H1 (cell line): ENCODE measurements around the gene HELZ2. TPM values are rescaled to one million over a fixed set of nuclear protein-coding genes. Genes with fewer than 3 reads are reported as not detected.
A peak's percentile ranks its signal among the peaks of the same experiment; 100 is the strongest.

ENCODE experiments used
- CTCF ChIA-PET: fragments of 300-600 bp; sonication (Branson Sonifier 250); formaldehyde crosslinking; loops from one replicate; lab custom pipeline; 2021; ENCODE audit not compliant: partially characterized antibody; lab: Charles Lee
- POLR2A ChIA-PET: fragments of 300-600 bp; sonication (Branson Sonifier 250); formaldehyde crosslinking; loops from one replicate; lab custom pipeline; 2021; ENCODE audit warnings: inconsistent platforms; ENCODE audit not compliant: partially characterized antibody; lab: Charles Lee
- DNase-seq, 2 experiments: peaks; one replicate each; pipeline versions ENCODE4 v3.0.0 to v3.0.0-alpha.2; 2010 to 2022; ENCODE audit warnings: low spot score in 2 of 2, low read depth in 1 of 2, mixed read lengths in 1 of 2
- FAIRE-seq: peaks from 2 replicates; lab custom pipeline; 2011; peaks lifted over from hg19 to GRCh38; lab: Jason Lieb, UNC
- H2AFZ ChIP-seq: 2 replicates; pipeline ENCODE4 v1.8.1; 2012; ENCODE audit warnings: low read length, inconsistent platforms
- H2AK5ac ChIP-seq: 2 replicates; pipeline ENCODE4 v1.6.1; 2013; ENCODE audit warnings: low read depth, low read length
- H2BK120ac ChIP-seq: replicated peaks from 2 replicates; pipeline ENCODE3; 2013; ENCODE audit warnings: low read depth, low read length, inconsistent platforms
- H2BK12ac ChIP-seq: 2 replicates; pipeline ENCODE4 v1.6.1; 2013; ENCODE audit warnings: low read depth, low read length
- H2BK15ac ChIP-seq: 2 replicates; pipeline ENCODE4 v1.6.1; 2013; ENCODE audit warnings: low read length
- H2BK20ac ChIP-seq: 2 replicates; pipeline ENCODE4 v1.6.1; 2013; ENCODE audit warnings: low read length
- H2BK5ac ChIP-seq: 2 replicates; pipeline ENCODE4 v1.6.1; 2013; ENCODE audit warnings: low read depth, low read length
- H3K14ac ChIP-seq: 2 replicates; pipeline ENCODE4 v1.6.1; 2013; ENCODE audit warnings: inconsistent platforms; ENCODE audit not compliant: insufficient read length
- H3K18ac ChIP-seq: 2 replicates; pipeline ENCODE4 v1.6.1; 2013; ENCODE audit warnings: low read length; ENCODE audit errors: extremely low read depth
- H3K23ac ChIP-seq: 2 replicates; pipeline ENCODE4 v1.6.1; 2013; ENCODE audit warnings: inconsistent platforms; ENCODE audit not compliant: insufficient read length
- H3K23me2 ChIP-seq: 2 replicates; pipeline ENCODE4 v1.6.1; 2013; ENCODE audit warnings: low read depth, low read length
- H3K27ac ChIP-seq: 2 replicates; pipeline ENCODE4 v1.6.1; 2011; ENCODE audit warnings: low read depth, low read length, inconsistent platforms
- H3K27me3 ChIP-seq, 4 experiments: replicated peaks in 1 of 4; 1 replicate in 1 of 4; 2 replicates in 3 of 4; pipeline versions ENCODE4 v1.6.1 to v1.8.1; 2011 to 2013; ENCODE audit warnings: low read length in 3 of 4, mild to moderate bottlenecking in 3 of 4, inconsistent platforms in 2 of 4, mixed read lengths in 2 of 4, moderate library complexity in 1 of 4; ENCODE audit not compliant: control insufficient read depth in 3 of 4, insufficient read depth in 3 of 4; ENCODE audit errors: extremely low read depth in 1 of 4
- H3K36me3 ChIP-seq, 4 experiments: 2 replicates each; pipeline versions ENCODE4 v1.6.1 to v1.8.1; 2011 to 2013; ENCODE audit warnings: mild to moderate bottlenecking in 4 of 4, low read length in 3 of 4, moderate library complexity in 2 of 4, control low read depth in 1 of 4, inconsistent platforms in 1 of 4; ENCODE audit not compliant: insufficient read depth in 4 of 4, control insufficient read depth in 2 of 4
- H3K4ac ChIP-seq: replicated peaks from 2 replicates; pipeline ENCODE3; 2013; ENCODE audit warnings: low read length, low read depth, mixed read lengths, inconsistent platforms; ENCODE audit not compliant: insufficient read length
- H3K4me1 ChIP-seq, 4 experiments: replicated peaks in 1 of 4; 1 replicate in 1 of 4; 2 replicates in 3 of 4; pipeline versions ENCODE4 v1.6.1 to v1.8.1; 2011 to 2013; ENCODE audit warnings: low read length in 3 of 4, inconsistent platforms in 2 of 4, mixed read lengths in 1 of 4; ENCODE audit not compliant: insufficient read depth in 4 of 4, control insufficient read depth in 3 of 4
- H3K4me2 ChIP-seq, 2 experiments: 2 replicates each; pipeline versions ENCODE4 v1.6.1 to v1.8.1; 2011 to 2013; ENCODE audit warnings: low read depth in 2 of 2, low read length in 2 of 2, control low read depth in 1 of 2, inconsistent platforms in 1 of 2, mild to moderate bottlenecking in 1 of 2; ENCODE audit not compliant: insufficient read depth in 1 of 2
- H3K4me3 ChIP-seq, 4 experiments: fragments of 200-600, 300-600 bp in 1 of 4; sonication (generic), shearing (Covaris generic), sonication (Bioruptor Twin) in 1 of 4; 2 replicates each; pipeline versions ENCODE4 v1.5.1 to v1.8.1; 2011 to 2016; ENCODE audit warnings: low read length in 4 of 4, low read depth in 3 of 4, control low read depth in 2 of 4, inconsistent platforms in 2 of 4, mild to moderate bottlenecking in 2 of 4, mixed read lengths in 1 of 4, moderate library complexity in 1 of 4; ENCODE audit not compliant: insufficient read depth in 2 of 4; ENCODE audit errors: extremely low read depth in 1 of 4
- H3K56ac ChIP-seq: replicated peaks from 2 replicates; pipeline ENCODE3; 2013; ENCODE audit warnings: low read depth, mild to moderate bottlenecking, mixed read lengths, low read length, inconsistent platforms; ENCODE audit not compliant: insufficient read length
- H3K79me1 ChIP-seq: 2 replicates; pipeline ENCODE4 v1.6.1; 2013; ENCODE audit warnings: low read depth, low read length, control low read depth
- H3K79me2 ChIP-seq, 2 experiments: 2 replicates each; pipeline versions ENCODE4 v1.6.1 to v1.8.1; 2012 to 2013; ENCODE audit warnings: low read length in 2 of 2, mild to moderate bottlenecking in 2 of 2, inconsistent platforms in 1 of 2; ENCODE audit not compliant: insufficient read depth in 2 of 2, control insufficient read depth in 1 of 2
- H3K9ac ChIP-seq, 4 experiments: replicated peaks in 1 of 4; 1 replicate in 1 of 4; 2 replicates in 3 of 4; pipeline versions ENCODE4 v1.6.1 to v1.8.1; 2011 to 2013; ENCODE audit warnings: low read depth in 3 of 4, low read length in 3 of 4, control low read depth in 2 of 4, mild to moderate bottlenecking in 2 of 4, moderate library complexity in 2 of 4, inconsistent platforms in 1 of 4; ENCODE audit errors: extremely low read depth in 1 of 4
- H3K9me3 ChIP-seq, 2 experiments: 2 replicates each; pipeline versions ENCODE4 v1.6.1 to v1.8.1; 2012 to 2013; ENCODE audit warnings: mild to moderate bottlenecking in 2 of 2, moderate library complexity in 2 of 2, control low read depth in 1 of 2, inconsistent platforms in 1 of 2, low read depth in 1 of 2, low read length in 1 of 2, mixed read lengths in 1 of 2; ENCODE audit not compliant: insufficient read depth in 2 of 2
- H4K20me1 ChIP-seq, 2 experiments: replicated peaks in 1 of 2; 2 replicates each; pipeline versions ENCODE3 to v1.8.1; 2011 to 2013; ENCODE audit warnings: inconsistent platforms in 2 of 2, low read length in 2 of 2, mild to moderate bottlenecking in 1 of 2; ENCODE audit not compliant: insufficient read depth in 2 of 2, control insufficient read depth in 1 of 2
- H4K5ac ChIP-seq: 2 replicates; pipeline ENCODE4 v1.6.1; 2013; ENCODE audit warnings: low read length, low read depth, mixed read lengths, inconsistent platforms; ENCODE audit not compliant: insufficient read length
- H4K8ac ChIP-seq: 2 replicates; pipeline ENCODE4 v1.8.0; 2013; ENCODE audit warnings: mild to moderate bottlenecking, moderate library complexity, low read length, inconsistent platforms; ENCODE audit not compliant: insufficient read depth; ENCODE audit errors: extremely low read depth
- H4K91ac ChIP-seq: replicated peaks from 2 replicates; pipeline ENCODE3; 2013; ENCODE audit warnings: low read length, mixed read lengths, inconsistent platforms; ENCODE audit not compliant: insufficient read length
- CEBPB ChIP-seq: IDR thresholded peaks from 2 replicates; pipeline ENCODE4 v1.6.1; 2012; ENCODE audit warnings: low read depth, low read length
- CTBP2 ChIP-seq: IDR thresholded peaks from 2 replicates; pipeline ENCODE4 v1.7.0; 2011; ENCODE audit warnings: borderline replicate concordance, mild to moderate bottlenecking, moderate library complexity, mixed read lengths, low read length; ENCODE audit not compliant: insufficient read depth, insufficient read length
- KDM1A ChIP-seq: fragments of 200-600, 300-600 bp; sonication (generic); IDR thresholded peaks from 2 replicates; pipeline ENCODE4 v1.7.1; 2016; ENCODE audit warnings: mild to moderate bottlenecking, low read length, borderline replicate concordance
- NANOG ChIP-seq: IDR thresholded peaks from 2 replicates; pipeline ENCODE4 v1.6.1; 2011; ENCODE audit warnings: low read length, low read depth, mild to moderate bottlenecking, inconsistent platforms; ENCODE audit not compliant: insufficient read depth, poor library complexity, severe bottlenecking
- RAD21 ChIP-seq, 2 experiments: IDR thresholded peaks in 1 of 2; conservative IDR thresholded peaks in 1 of 2; 2 replicates each; pipeline ENCODE4 v1.6.1; 2011; ENCODE audit warnings: low read depth in 2 of 2, low read length in 2 of 2, improper control_type of control experiment in 1 of 2, inconsistent platforms in 1 of 2, mild to moderate bottlenecking in 1 of 2, moderate library complexity in 1 of 2
- SP2 ChIP-seq: IDR thresholded peaks from 2 replicates; pipeline ENCODE4 v1.6.1; 2012; ENCODE audit warnings: mild to moderate bottlenecking, low read length, inconsistent platforms
- SUZ12 ChIP-seq: fragments of 200-600 bp; sonication (generic); IDR thresholded peaks from 2 replicates; pipeline ENCODE4 v1.6.1; 2012; ENCODE audit warnings: mild to moderate bottlenecking, inconsistent platforms, low read length, moderate library complexity, mixed read lengths
- ZNF274 ChIP-seq: IDR thresholded peaks from 2 replicates; pipeline ENCODE4 v1.7.0; 2012; ENCODE audit warnings: low read length, borderline replicate concordance; ENCODE audit errors: extremely low read depth
- WGBS, 2 experiments: shearing (Covaris generic) in 1 of 2; methylation state at CpG; one replicate each; pipeline versions ENCODE4 v1.1.6 to v1.1.7; 2013 to 2015; ENCODE audit warnings: low lambda C conversion rate in 2 of 2, mixed read lengths in 2 of 2, inconsistent platforms in 1 of 2, low coverage in 1 of 2, missing lambda C conversion rate in 1 of 2; ENCODE audit not compliant: insufficient replicate concordance in 2 of 2, insufficient coverage in 1 of 2, insufficient read length in 1 of 2; ENCODE audit errors: extremely low coverage in 1 of 2, missing lambda C conversion rate in 1 of 2; 5-methylcytosine and 5-hydroxymethylcytosine counted together
- polyA plus RNA-seq, 7 experiments: library from polyadenylated mRNA; depleted of rRNA in 3 of 7; stranded (reverse) in 5 of 7; unstranded in 2 of 7; fragments of >200 nt in 5 of 7; fragments of 200-250 nt in 2 of 7; gene quantifications; 1 replicate in 5 of 7; 2 replicates in 1 of 7; 4 replicates in 1 of 7; pipeline versions ENCODE4 v1.2.1 to v1.2.3, GENCODE V29; 2011 to 2013; ENCODE audit warnings: missing spikeins in 2 of 7, mixed read lengths in 2 of 7
- total RNA-seq: library from RNA; stranded (reverse); fragmentation: NEBNext Ultra II Directional; extraction: Animal tissue kit (Norgen Biotek cat#: 25700); gene quantifications from 2 replicates; pipeline ENCODE4 v1.2.1, GENCODE V29; 2021
- TF ChIP-seq, protein P1 (sequence below): IDR thresholded peaks from 2 replicates; pipeline ENCODE4 v1.6.1; 2012; ENCODE audit warnings: low read length, inconsistent platforms

HELZ2 gene
- total and polyA plus RNA-seq, 2 of the 8 experiments (the other 6 are each of a cell fraction or from before 2014, with no cell fraction given): 7.9 to 17.5 TPM

DNA sequence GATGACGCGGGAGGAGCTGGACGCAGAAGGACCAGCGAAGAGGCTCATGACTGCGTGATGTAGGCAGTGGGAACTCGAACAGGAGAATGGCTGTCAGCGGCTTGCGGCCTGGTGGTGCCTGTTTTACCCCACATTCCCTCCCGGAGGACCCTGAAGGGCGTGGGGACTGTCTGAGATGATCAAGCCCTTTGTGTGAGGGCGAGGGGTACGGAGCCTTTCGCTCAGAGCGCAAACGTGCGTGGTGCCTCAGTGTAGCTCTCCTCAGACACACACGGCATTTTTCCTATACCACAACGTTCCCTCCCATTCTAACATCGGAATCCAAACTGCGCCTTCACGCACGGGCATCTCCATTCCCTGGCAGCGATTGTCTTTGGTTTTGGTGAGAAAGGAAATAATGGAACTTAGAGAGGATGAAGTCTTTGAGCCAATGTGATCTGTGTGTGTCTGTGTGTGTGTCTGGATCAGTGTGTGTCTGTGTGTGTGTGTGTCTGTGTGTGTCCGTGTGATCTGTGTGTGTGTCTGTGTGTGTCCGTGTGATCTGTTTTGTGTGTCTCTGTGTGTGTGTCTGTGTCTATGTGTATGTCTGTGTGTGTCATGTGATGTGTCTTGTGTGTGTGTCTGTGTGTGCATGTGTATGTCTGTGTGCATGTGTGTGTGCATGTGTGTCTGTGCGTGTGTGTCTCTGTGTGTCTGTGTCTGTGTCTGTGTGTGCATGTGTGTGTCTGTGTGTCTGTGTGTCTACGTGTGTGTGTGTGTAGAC, 42.2 kb downstream of the HELZ2 start:
- H3K36me3 ChIP-seq: no peaks in the 10 kb centered on the region
- no peak overlapping the region for H3K23ac ChIP-seq
- WGBS, 2 experiments: 92% methylated on average over 27 of the region's 27 CpGs; no CpG with 5 or more reads in 1 of the 2 experiments
- H2BK5ac ChIP-seq: peak overlapping the region; percentile 55
- no peak overlapping the region for H3K4me3 ChIP-seq
- H3K18ac ChIP-seq: no peak overlapping the region
- peak overlapping the region; percentile 92; the same call in 1 of the 2 replicates for H2BK20ac ChIP-seq
- no peaks in the 10 kb centered on the region for H3K27me3 ChIP-seq
- H3K4ac ChIP-seq: peak overlapping the region; percentile 53
- H3K79me2 ChIP-seq: no peaks in the 10 kb centered on the region
- H3K14ac ChIP-seq: no peak overlapping the region
- peak overlapping the region; percentile 83; the same call in 1 of the 2 replicates for H2AK5ac ChIP-seq
- H4K5ac ChIP-seq: no peak overlapping the region
- H3K9me3 ChIP-seq: no peaks in the 10 kb centered on the region
- peak overlapping the region; percentile 55 for H4K91ac ChIP-seq
- H3K9ac ChIP-seq: no peak overlapping the region
- peak overlapping the region; percentile 60; the same call in 1 of the 2 replicates for H2BK12ac ChIP-seq
- no peaks in the 10 kb centered on the region; the same call in 1 of the 2 replicates for H3K79me1 ChIP-seq
- no peak overlapping the region for H3K27ac ChIP-seq
- CTCF ChIA-PET: interaction anchor here (1.1 to 1.5 kb wide), 4 partner anchors 9 to 223 kb away, joined by 3 to 5 read pairs (median 3); no protein-coding TSS in a partner anchor
- peaks cover 0 to 3% of the 10 kb centered on the region in 2 experiments for H4K20me1 ChIP-seq
- peak overlapping the region; percentile 77 for H3K56ac ChIP-seq
- H3K4me1 ChIP-seq: peaks cover 0 to 14% (median 3%) of the 10 kb centered on the region in 4 experiments; a peak in 5 of 7 replicates
- no peak overlapping the region; the same call in 1 of the 2 replicates for H4K8ac ChIP-seq
- H2BK120ac ChIP-seq: no peak overlapping the region
- 0 out of 2 replicates have a peak overlapping the region, but pooled peaks have one; percentile 5 for H2BK15ac ChIP-seq
- no peak overlapping the region for H2AFZ ChIP-seq
- POLR2A ChIA-PET: interaction anchor here (1.2 to 7.8 kb wide), 2 partner anchors 10 to 30 kb away, joined by 3 to 59 read pairs; partner anchors contain the start of gene PPDPF
- peak in 1 of 2 experiments; percentile 44 for DNase-seq
- peaks cover 3% of the 10 kb centered on the region; the same call in 1 of the 2 replicates for H3K23me2 ChIP-seq
- no peak for FAIRE-seq
- no peak overlapping the region for H3K4me2 ChIP-seq
- TF ChIP-seq SP2 (no peak), RAD21 (IDR thresholded peaks at IDR 0.05 in 1 of 2, conservative IDR thresholded peaks at IDR 0.05 in 1 of 2; ENCODE audit: low read depth in 2 of 2, low read length in 2 of 2) (no peak), ZNF274 (no peak), KDM1A (no peak), SUZ12 (no peak), CEBPB (no peak), CTBP2 (no peak), NANOG (no peak)
- TF ChIP-seq, protein P1, sequence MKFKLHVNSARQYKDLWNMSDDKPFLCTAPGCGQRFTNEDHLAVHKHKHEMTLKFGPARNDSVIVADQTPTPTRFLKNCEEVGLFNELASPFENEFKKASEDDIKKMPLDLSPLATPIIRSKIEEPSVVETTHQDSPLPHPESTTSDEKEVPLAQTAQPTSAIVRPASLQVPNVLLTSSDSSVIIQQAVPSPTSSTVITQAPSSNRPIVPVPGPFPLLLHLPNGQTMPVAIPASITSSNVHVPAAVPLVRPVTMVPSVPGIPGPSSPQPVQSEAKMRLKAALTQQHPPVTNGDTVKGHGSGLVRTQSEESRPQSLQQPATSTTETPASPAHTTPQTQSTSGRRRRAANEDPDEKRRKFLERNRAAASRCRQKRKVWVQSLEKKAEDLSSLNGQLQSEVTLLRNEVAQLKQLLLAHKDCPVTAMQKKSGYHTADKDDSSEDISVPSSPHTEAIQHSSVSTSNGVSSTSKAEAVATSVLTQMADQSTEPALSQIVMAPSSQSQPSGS: no peak
